Parathyroid adenoma (tissue), 2 donors: ENCODE results near the gene OR6S1.

Source experiments
- H2AFZ ChIP-seq: fragments of 300-600 bp; sonication (generic); one replicate; pipeline ENCODE4 v1.7.0; 2017; ENCODE audit warnings: antibody characterized with exemption, mild to moderate bottlenecking
- H3K27ac ChIP-seq: fragments of 300-600 bp; sonication (generic); one replicate; pipeline ENCODE4 v1.7.0; 2017
- H3K27me3 ChIP-seq: fragments of 300-600 bp; sonication (generic); one replicate; pipeline ENCODE4 v1.7.0; 2017; ENCODE audit warnings: low read length; ENCODE audit not compliant: control insufficient read depth, insufficient read depth
- H3K36me3 ChIP-seq: fragments of 300-600 bp; sonication (generic); one replicate; pipeline ENCODE4 v1.7.0; 2017; ENCODE audit warnings: low read length; ENCODE audit not compliant: control insufficient read depth, insufficient read depth
- H3K4me1 ChIP-seq: fragments of 300-600 bp; sonication (generic); one replicate; pipeline ENCODE4 v1.7.0; 2017; ENCODE audit warnings: control low read depth
- H3K4me2 ChIP-seq: fragments of 300-600 bp; sonication (generic); one replicate; pipeline ENCODE4 v1.7.0; 2017; ENCODE audit warnings: low read length
- H3K4me3 ChIP-seq: fragments of 300-600 bp; sonication (generic); one replicate; pipeline ENCODE4 v1.7.0; 2017; ENCODE audit warnings: low read depth, low read length
- H3K79me2 ChIP-seq: fragments of 300-600 bp; sonication (generic); one replicate; pipeline ENCODE4 v1.7.0; 2017; ENCODE audit warnings: control low read depth
- H3K9ac ChIP-seq: fragments of 300-600 bp; sonication (generic); one replicate; pipeline ENCODE4 v1.7.0; 2017; ENCODE audit warnings: mild to moderate bottlenecking
- H3K9me3 ChIP-seq: fragments of 300-600 bp; sonication (generic); one replicate; pipeline ENCODE4 v1.7.0; 2017; ENCODE audit warnings: low read length; ENCODE audit not compliant: control insufficient read depth
- CTCF ChIP-seq: fragments of 300-600 bp; sonication (generic); IDR thresholded peaks from one replicate; pipeline ENCODE4 v1.7.0; 2017; ENCODE audit warnings: antibody characterized with exemption, mild to moderate bottlenecking
- donor health status: primary hyperparathyroidism.

OR6S1 gene

GRCh38 chr14:20613094-20614037 lies 28.1 kb downstream of the OR6S1 start:
- Histone ChIP-seq H3K9ac (peak overlapping the region; percentile 13), H3K79me2 (no peaks in the 10 kb centered on the region), H3K27ac (peak overlapping the region; percentile 87), H3K4me1 (peaks cover 5% of the 10 kb centered on the region), H2AFZ (peak overlapping the region; percentile 87), H3K27me3 (no peaks in the 10 kb centered on the region), H3K4me2 (peak overlapping the region; percentile 86), H3K9me3 (no peaks in the 10 kb centered on the region), H3K4me3 (peak overlapping the region; percentile 65), H3K36me3 (no peaks in the 10 kb centered on the region)
- TF ChIP-seq CTCF, result peak; percentile 93

- Histone ChIP-seq H3K79me2 (no peaks in the 10 kb centered on the region), H2AFZ (no peak overlapping the region), H3K36me3 (no peaks in the 10 kb centered on the region), H3K4me3 (no peak overlapping the region), H3K4me1 (peaks cover 5% of the 10 kb centered on the region), H3K9me3 (no peaks in the 10 kb centered on the region), H3K9ac (no peak overlapping the region), H3K27ac (no peak overlapping the region), H3K4me2 (no peak overlapping the region), H3K27me3 (no peaks in the 10 kb centered on the region)
- TF ChIP-seq CTCF, result no peak
These were observed 29.1 kb downstream of the OR6S1 start for GRCh38 chr14:20612403-20612802.

DNA sequence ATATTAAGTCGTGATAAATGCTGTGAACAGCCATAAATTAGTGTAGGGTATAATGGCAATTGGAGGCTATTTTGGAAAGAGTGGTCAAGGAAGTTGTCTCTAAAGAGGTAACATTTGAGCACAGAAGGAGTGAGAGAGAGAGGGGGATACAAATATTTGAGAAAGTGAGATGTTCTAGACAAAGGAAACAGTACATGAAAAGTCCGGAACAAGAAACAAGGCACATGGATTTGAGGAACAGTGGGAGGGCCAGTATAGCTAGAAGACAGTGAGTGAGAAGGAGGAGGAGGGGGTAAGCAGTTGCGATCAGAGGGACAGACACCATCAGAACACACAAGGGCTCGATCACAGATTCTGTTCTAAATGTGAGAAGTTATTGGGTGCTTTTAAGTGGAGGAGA lies 30.2 kb downstream of the OR6S1 start:
- TF ChIP-seq CTCF, result no peak
- Histone ChIP-seq H3K9ac (no peak overlapping the region), H2AFZ (no peak overlapping the region), H3K4me1 (peaks cover 5% of the 10 kb centered on the region), H3K27me3 (no peaks in the 10 kb centered on the region), H3K4me2 (no peak overlapping the region), H3K4me3 (no peak overlapping the region), H3K9me3 (no peaks in the 10 kb centered on the region), H3K79me2 (no peaks in the 10 kb centered on the region), H3K27ac (no peak overlapping the region), H3K36me3 (no peaks in the 10 kb centered on the region)

- Histone ChIP-seq H3K4me2 (peak overlapping the region; percentile 94), H3K36me3 (no peaks in the 10 kb centered on the region), H3K9me3 (no peaks in the 10 kb centered on the region), H3K4me1 (peaks cover 5% of the 10 kb centered on the region), H3K27me3 (no peaks in the 10 kb centered on the region), H3K4me3 (peak overlapping the region; percentile 90), H3K79me2 (no peaks in the 10 kb centered on the region), H3K9ac (no peak overlapping the region), H2AFZ (peak overlapping the region; percentile 71), H3K27ac (peak overlapping the region; percentile 40)
- TF ChIP-seq CTCF, result no peak
These were observed 31.3 kb downstream of the OR6S1 start for GRCh38 chr14:20610002-20610765.
